Measurements from ENCODE around the gene BMP6.

The BMP6 gene

GRCh38 chr6:7836371-7837026 lies 110.6 kb downstream of the BMP6 start:
- no peak for DNase-seq

- no peak for DNase-seq
Measured at GRCh38 chr6:7841781-7842468, 116.0 kb downstream of the BMP6 start.

DNA sequence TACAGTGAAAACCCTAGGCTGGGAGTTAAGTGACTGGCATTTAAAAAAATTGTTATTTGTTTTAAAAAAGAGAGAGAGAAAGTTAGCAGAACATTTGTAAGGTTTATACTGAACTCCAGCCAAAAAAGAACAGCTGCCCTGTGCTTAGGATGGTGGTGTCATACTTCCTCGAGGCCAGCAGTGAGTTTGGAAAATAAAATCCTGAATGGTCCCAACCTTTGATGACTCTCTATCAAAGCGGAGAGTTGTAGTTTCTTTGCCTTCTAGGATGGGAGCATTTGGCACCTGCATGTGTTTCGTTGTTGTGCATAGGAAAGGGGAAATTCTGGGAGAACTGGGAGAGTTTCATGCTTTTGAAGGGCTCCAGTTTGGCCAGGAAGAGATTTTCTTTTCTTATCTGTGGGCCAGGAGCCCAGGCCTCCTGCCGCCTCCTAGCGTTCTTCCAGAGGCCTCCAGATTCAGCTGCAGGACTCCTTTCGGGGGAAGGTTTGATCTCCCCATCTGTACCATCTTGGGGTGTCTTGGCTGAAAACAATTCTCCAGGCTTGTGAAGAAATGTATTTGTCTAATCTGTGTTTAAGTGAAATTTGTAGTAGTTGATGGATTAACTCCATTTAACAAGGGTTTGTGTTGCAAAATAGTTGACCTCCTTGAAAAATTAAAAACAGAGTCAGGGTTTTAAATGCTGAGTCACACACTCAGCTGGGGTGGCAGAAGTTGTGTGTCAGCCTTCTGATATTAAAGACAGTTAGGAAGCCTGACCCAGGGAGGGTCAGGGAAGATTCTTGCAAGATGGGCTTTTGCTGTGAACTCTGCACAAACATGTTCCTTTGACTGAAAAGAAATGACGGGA lies 121.3 kb downstream of the BMP6 start:
- no peak for DNase-seq

DNA sequence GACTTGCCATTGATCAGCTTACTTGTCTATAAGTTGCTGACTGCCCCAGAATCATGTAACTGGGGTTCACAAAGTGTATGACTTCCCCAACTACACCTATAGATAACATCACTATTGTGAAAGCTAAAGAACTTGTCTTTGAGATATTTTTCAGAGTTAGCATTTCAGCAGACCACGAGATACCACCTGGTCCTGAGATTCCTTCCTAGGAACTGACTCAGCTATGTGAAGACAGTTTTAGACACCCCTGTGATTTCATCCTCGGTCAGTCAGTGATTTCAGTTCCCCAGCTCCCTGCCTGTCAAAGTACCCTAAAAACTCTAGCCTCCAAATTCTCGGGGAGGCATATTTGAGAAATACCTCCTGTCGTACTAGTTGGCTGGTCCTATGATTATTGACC lies 122.3 kb downstream of the BMP6 start:
- DNase-seq = no peak

GRCh38 chr6:7851780-7852179 lies 125.9 kb downstream of the BMP6 start:
- no peak for DNase-seq

GRCh38 chr6:7859591-7859990 lies 133.7 kb downstream of the BMP6 start:
- no peak for DNase-seq

DNA sequence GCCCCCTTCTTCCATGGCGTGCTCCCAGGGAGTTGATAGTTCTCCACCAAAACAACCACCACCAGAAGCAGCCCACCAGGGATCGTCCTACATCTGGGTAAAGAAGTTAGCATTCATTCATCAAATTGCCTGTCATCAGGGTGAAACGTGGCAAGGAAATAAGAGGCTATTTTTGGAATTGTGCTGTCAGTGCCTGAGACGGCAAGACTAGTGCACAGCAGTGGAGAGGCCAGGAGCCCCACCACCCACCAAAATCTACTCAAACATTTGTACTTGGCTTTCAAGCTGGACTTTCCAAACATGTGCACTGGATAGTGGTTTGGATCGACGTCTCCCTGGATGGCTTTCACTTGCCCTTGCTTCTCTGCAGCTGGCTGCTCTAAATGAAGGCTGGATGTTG lies 139.9 kb downstream of the BMP6 start:
- DNase-seq = no peak

GRCh38 chr6:7866526-7866925 lies 140.6 kb downstream of the BMP6 start:
- no peak for DNase-seq

- no peak for DNase-seq
Measured at GRCh38 chr6:7868926-7869325, 143.0 kb downstream of the BMP6 start.

- no peak for DNase-seq
Measured at GRCh38 chr6:7878401-7878964, 152.6 kb downstream of the BMP6 start.

DNA sequence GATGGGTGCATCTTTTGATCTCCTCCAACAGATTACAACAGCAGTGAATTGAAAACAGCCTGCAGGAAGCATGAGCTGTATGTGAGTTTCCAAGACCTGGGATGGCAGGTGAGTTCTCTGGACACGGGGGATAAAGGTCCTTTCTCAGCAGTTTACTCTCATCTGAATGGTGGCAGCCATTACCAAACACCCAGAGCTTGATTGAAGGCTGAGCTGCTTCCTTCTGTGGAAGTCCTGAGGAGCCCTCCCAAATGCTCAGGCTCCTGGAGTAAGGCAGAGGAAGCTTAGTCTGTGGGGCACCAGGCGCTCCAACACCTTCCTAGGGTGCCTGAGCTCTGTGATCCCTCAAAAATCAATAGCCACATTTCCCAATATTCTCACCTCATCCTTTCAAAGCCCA lies 153.1 kb downstream of the BMP6 start:
- DNase-seq = no peak

DNA sequence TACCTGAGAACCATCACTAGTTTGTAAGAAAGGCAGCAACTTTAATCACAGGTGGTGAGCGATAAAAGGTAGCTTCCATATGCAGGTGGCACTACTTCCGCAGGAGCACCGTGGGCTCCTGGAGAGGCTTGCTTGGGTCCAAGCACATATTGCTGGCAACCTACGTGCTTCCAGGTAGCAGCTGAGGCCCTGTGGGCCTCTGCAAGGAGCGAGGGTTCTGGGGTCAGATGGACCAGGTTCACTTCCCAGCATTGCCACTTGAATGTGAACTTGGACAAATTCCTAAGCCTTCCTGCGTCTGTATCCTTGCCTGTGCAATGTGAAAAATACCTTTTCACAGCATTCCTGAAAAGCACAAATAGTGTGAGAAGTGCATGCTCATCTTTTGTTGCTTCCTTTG lies 153.7 kb downstream of the BMP6 start:
- DNase-seq = no peak

- no peak for DNase-seq
Measured at GRCh38 chr6:7879980-7880717, 154.2 kb downstream of the BMP6 start.

- DNase-seq = no peak
Measured at GRCh38 chr6:7880718-7881107, 154.8 kb downstream of the BMP6 start.

DNA sequence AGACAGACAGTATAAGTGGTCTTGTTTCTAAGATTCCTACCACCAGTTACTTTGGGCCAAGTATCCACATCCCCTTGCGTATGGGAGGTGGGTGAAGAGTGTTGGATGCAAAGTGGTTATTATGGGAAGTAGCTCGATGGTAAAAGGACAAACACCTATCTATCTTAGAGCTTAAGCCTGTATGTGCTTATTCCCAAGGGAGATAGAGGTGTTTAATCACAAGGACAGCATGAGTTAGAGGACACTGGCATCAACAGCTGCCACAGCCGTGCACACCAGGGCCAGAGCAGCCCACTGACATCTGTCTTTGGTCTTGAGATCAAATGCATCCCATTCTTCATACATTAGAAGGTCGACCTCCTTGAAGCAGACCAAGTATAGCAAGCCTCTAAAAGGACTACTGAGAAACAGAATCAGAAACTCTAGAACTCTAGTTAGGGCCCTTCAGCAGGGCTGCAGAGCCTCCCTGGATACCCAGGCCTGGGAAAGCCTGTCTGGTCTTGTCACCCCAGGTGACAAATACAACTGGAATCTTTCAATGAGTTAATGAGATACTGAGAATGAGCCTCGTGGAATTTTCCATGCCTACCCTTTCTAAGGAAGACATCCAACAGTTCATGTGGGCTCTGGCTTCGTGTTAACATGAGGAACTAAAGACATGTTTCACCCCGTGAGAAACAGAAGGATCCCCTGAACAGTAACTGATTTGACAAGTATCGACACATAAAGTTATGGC lies 156.0 kb downstream of the BMP6 start:
- no peak for DNase-seq

- no peak for DNase-seq
Measured at GRCh38 chr6:7882505-7883257, 156.8 kb downstream of the BMP6 start.

GRCh38 chr6:7883381-7883780 lies 157.5 kb downstream of the BMP6 start:
- no peak for DNase-seq

DNA sequence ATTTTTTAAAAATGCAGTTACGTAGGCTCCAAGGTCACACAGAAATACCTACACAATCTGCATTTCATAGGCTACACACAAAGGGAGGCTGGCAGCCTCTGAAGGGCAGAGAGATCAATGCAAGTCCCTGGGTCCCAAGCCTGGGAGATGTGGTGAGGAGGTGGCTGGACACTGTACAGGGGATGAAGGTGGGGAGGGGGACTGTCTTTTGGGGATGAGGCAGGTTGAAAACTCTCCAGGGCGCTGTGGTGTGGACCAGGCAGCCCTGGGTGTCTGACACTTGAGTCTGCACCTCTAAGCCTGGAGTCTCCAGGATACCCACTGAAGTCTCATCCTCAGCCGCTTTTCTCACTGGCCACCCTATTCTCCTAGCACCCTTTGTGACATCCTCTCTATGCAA lies 160.2 kb downstream of the BMP6 start:
- no peak for DNase-seq

DNA sequence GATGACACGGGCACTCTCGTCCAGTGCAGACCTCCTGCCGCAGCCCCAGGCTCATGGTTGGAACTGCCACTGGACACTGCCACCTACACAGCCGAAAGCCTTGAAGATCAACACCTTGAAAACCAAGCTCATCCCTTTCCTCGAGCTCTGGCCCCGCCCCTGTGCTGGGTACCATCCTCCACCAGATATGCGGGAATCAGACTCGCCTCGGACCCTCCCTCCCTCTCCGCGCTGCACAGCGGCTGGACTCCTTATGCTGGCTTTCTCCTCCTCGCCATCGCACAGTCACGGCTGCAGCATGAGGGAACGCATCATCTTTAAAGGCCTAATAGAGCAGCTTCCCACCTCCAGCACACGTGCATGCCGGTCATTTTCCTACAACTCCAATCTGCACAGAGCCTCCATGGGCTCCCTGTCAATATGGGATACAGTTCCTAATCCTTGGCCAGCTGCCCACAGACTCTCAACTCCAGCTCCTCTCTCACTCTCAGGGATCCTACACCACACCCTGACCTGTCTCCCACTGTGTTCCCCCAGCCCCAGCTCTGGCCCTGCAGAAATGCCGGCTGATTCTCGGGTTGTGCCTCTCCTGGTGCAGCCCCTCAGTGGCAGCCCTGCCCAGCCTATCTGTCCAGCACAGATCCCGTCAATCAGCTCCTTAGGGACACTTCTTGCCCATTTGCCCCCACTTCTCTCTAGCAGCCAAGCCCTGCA lies 161.5 kb downstream of the BMP6 start:
- no peak for DNase-seq

GRCh38 chr6:7888587-7889357 lies 162.9 kb downstream of the BMP6 start:
- DNase-seq = no peak

Data from stimulated activated CD4-positive, alpha-beta T cell treated with anti-CD3 and anti-CD28 coated beads, Interleukin-4, amount 100 ng/mL, for 24 hours (primary cell).